ENCODE measurements around the gene EFNA5.

DNA sequence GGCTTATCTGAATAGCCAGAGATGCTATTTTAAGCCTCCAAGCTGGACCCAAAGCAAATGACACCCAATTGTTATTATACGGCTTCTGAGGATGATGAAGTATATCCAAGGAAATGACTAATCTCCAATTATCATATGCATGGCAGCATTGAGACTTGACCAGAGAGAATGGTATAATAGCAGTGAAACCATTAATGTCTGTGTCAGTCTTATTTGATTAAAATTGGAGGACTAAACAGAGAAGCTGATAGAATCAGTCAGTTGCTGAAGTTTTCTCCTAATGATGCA lies 200.5 kb downstream of the EFNA5 start:
- TF ChIP-seq, protein P1, sequence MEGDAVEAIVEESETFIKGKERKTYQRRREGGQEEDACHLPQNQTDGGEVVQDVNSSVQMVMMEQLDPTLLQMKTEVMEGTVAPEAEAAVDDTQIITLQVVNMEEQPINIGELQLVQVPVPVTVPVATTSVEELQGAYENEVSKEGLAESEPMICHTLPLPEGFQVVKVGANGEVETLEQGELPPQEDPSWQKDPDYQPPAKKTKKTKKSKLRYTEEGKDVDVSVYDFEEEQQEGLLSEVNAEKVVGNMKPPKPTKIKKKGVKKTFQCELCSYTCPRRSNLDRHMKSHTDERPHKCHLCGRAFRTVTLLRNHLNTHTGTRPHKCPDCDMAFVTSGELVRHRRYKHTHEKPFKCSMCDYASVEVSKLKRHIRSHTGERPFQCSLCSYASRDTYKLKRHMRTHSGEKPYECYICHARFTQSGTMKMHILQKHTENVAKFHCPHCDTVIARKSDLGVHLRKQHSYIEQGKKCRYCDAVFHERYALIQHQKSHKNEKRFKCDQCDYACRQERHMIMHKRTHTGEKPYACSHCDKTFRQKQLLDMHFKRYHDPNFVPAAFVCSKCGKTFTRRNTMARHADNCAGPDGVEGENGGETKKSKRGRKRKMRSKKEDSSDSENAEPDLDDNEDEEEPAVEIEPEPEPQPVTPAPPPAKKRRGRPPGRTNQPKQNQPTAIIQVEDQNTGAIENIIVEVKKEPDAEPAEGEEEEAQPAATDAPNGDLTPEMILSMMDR (IDR thresholded peaks at IDR 0.05; ENCODE audit: low read depth, low read length, missing input control), result no peak
- TF ChIP-seq, protein P2, sequence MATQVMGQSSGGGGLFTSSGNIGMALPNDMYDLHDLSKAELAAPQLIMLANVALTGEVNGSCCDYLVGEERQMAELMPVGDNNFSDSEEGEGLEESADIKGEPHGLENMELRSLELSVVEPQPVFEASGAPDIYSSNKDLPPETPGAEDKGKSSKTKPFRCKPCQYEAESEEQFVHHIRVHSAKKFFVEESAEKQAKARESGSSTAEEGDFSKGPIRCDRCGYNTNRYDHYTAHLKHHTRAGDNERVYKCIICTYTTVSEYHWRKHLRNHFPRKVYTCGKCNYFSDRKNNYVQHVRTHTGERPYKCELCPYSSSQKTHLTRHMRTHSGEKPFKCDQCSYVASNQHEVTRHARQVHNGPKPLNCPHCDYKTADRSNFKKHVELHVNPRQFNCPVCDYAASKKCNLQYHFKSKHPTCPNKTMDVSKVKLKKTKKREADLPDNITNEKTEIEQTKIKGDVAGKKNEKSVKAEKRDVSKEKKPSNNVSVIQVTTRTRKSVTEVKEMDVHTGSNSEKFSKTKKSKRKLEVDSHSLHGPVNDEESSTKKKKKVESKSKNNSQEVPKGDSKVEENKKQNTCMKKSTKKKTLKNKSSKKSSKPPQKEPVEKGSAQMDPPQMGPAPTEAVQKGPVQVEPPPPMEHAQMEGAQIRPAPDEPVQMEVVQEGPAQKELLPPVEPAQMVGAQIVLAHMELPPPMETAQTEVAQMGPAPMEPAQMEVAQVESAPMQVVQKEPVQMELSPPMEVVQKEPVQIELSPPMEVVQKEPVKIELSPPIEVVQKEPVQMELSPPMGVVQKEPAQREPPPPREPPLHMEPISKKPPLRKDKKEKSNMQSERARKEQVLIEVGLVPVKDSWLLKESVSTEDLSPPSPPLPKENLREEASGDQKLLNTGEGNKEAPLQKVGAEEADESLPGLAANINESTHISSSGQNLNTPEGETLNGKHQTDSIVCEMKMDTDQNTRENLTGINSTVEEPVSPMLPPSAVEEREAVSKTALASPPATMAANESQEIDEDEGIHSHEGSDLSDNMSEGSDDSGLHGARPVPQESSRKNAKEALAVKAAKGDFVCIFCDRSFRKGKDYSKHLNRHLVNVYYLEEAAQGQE (IDR thresholded peaks at IDR 0.05), result no peak

All from liver (tissue), 2 donors.